ENCODE results near the gene DLAT.
"Not testable (repeated sequence)": the region's sequence is repeated elsewhere in the genome, so short reads cannot be mapped to it uniquely, and the experiment has no call there.

The DLAT gene

GRCh38 chr11:112024773-112025678 is at the start of gene DLAT:
DLAT (plus strand) TSS chr11:112025408; CDS start chr11:112025473, 65 bp downstream.
- DNase-seq, result peak; percentile 17 to 92 (median 79)

GRCh38 chr11:111976119-111976766 is 49.0 kb upstream of the DLAT start:
- peak in 3 of 14 donors; percentile 20 to 68 (median 28) for DNase-seq

GRCh38 chr11:111976767-111977145 is 48.5 kb upstream of the DLAT start:
- peak in 7 of 14 donors; percentile 24 to 80 (median 64) for DNase-seq

- DNase-seq, result peak in 12 of 14 donors; percentile 50 to 80 (median 68)
Measured at GRCh38 chr11:111977146-111978027, 47.8 kb upstream of the DLAT start.

GRCh38 chr11:111978028-111978771 is 47.0 kb upstream of the DLAT start:
- peak in 12 of 14 donors; percentile 36 to 94 (median 64) for DNase-seq

GRCh38 chr11:111980062-111980461 is 45.1 kb upstream of the DLAT start:
- DNase-seq, result no peak

- DNase-seq, result peak in 1 of 14 donors; percentile 7
Measured at GRCh38 chr11:111981270-111981669, 43.9 kb upstream of the DLAT start.

GRCh38 chr11:111982019-111982464 is 43.2 kb upstream of the DLAT start:
- peak in 11 of 14 donors; percentile 11 to 55 (median 24) for DNase-seq

- peak in 2 of 14 donors; percentile 42 to 54 for DNase-seq
Measured at GRCh38 chr11:111982541-111983186, 42.5 kb upstream of the DLAT start.

- DNase-seq, result peak in 11 of 14 donors; percentile 14 to 67 (median 42)
Measured at GRCh38 chr11:111983187-111983986, 41.8 kb upstream of the DLAT start.

GRCh38 chr11:111986589-111986988 is 38.6 kb upstream of the DLAT start:
- DNase-seq, result no peak

- DNase-seq, result no peak
Measured at GRCh38 chr11:111990381-111990780, 34.8 kb upstream of the DLAT start.

- DNase-seq, result no peak
Measured at GRCh38 chr11:111992206-111992855, 32.9 kb upstream of the DLAT start.

GRCh38 chr11:111996129-111996528 is 29.1 kb upstream of the DLAT start:
- no peak for DNase-seq

GRCh38 chr11:111996669-111997068 is 28.5 kb upstream of the DLAT start:
- DNase-seq, result not testable (repeated sequence)

GRCh38 chr11:111999111-111999510 is 26.1 kb upstream of the DLAT start:
- no peak for DNase-seq

- no peak for DNase-seq
Measured at GRCh38 chr11:112000703-112001102, 24.5 kb upstream of the DLAT start.

GRCh38 chr11:112002491-112003216 is 22.6 kb upstream of the DLAT start:
- no peak for DNase-seq

GRCh38 chr11:112004389-112004788 is 20.8 kb upstream of the DLAT start:
- no peak for DNase-seq

Measured in C1 segment of cervical spinal cord (tissue), 14 donors.